SJSA1 (cell line): ENCODE results near the gene VMP1. TPM values are rescaled to one million over a fixed set of nuclear protein-coding genes. Genes with fewer than 3 reads are reported as not detected.
"Not testable (repeated sequence)": the region's sequence is repeated elsewhere in the genome, so short reads cannot be mapped to it uniquely, and the experiment has no call there.

ENCODE experiments used
- DNase-seq, 2 experiments: peaks; one replicate each; pipeline ENCODE4 v3.0.0-alpha.2; 2015 to 2020; ENCODE audit warnings: low spot score in 2 of 2, low read depth in 1 of 2
- H3K27ac ChIP-seq: fragments of 250-450 bp; sonication (Bioruptor Pico); 2 replicates; pipeline ENCODE4 v1.5.1; 2020; ENCODE audit warnings: mild to moderate bottlenecking, moderate library complexity
- H3K27me3 ChIP-seq: fragments of 250-450 bp; sonication (Bioruptor Pico); replicated peaks from 2 replicates; pipeline ENCODE4 v1.5.1; 2020; ENCODE audit warnings: mild to moderate bottlenecking, moderate library complexity
- H3K36me3 ChIP-seq: fragments of 250-450 bp; sonication (Bioruptor Pico); 2 replicates; pipeline ENCODE4 v1.5.1; 2020; ENCODE audit warnings: mild to moderate bottlenecking
- H3K4me1 ChIP-seq: fragments of 250-450 bp; sonication (Bioruptor Pico); replicated peaks from 2 replicates; pipeline ENCODE4 v1.6.1; 2021; ENCODE audit warnings: mild to moderate bottlenecking
- H3K4me3 ChIP-seq: fragments of 250-450 bp; sonication (Bioruptor Pico); 2 replicates; pipeline ENCODE4 v1.5.1; 2020; ENCODE audit warnings: mild to moderate bottlenecking
- H3K9me3 ChIP-seq: fragments of 250-450 bp; sonication (Bioruptor Pico); replicated peaks from 2 replicates; pipeline ENCODE4 v1.5.1; 2020; ENCODE audit warnings: mild to moderate bottlenecking
- total RNA-seq: library from RNA; depleted of rRNA; stranded (reverse); fragments of >200 nt; shearing (Covaris generic); gene quantifications from 2 replicates; pipeline ENCODE4 v1.2.3, GENCODE V29; 2014

The VMP1 gene
- total RNA-seq, 1 experiment from 2014 or later: 228 TPM

- H3K36me3 ChIP-seq: no peaks in the 10 kb centered on the region
- H3K9me3 ChIP-seq: no peaks in the 10 kb centered on the region
- peak overlapping the region; percentile 98 for H3K27ac ChIP-seq
- DNase-seq: peak; percentile 97
- H3K4me3 ChIP-seq: no peak overlapping the region
- H3K27me3 ChIP-seq: no peaks in the 10 kb centered on the region
- H3K4me1 ChIP-seq: peaks cover 68% of the 10 kb centered on the region
Measured at GRCh38 chr17:59853168-59853918, 145.9 kb downstream of the VMP1 start.

GRCh38 chr17:59853919-59854729, 146.7 kb downstream of the VMP1 start:
- H3K27me3 ChIP-seq, H3K4me3 ChIP-seq, H3K9me3 ChIP-seq, H3K36me3 ChIP-seq: not testable (repeated sequence)
- peak in 1 of 2 experiments; percentile 64 for DNase-seq
- H3K4me1 ChIP-seq: peaks cover 76% of the 10 kb centered on the region
- H3K27ac ChIP-seq: peak overlapping the region; percentile 98

- peaks cover 77% of the 10 kb centered on the region for H3K4me1 ChIP-seq
- no peaks in the 10 kb centered on the region for H3K27me3 ChIP-seq
- peak overlapping the region; percentile 98 for H3K27ac ChIP-seq
- no peak overlapping the region for H3K4me3 ChIP-seq
- H3K9me3 ChIP-seq: no peaks in the 10 kb centered on the region
- peaks cover 8% of the 10 kb centered on the region for H3K36me3 ChIP-seq
- DNase-seq: peak in 1 of 2 experiments; percentile 22
Measured at GRCh38 chr17:59856859-59857794, 149.7 kb downstream of the VMP1 start.

- Histone ChIP-seq H3K27me3 (no peaks in the 10 kb centered on the region), H3K27ac (peak overlapping the region; percentile 49), H3K9me3 (no peaks in the 10 kb centered on the region), H3K4me1 (peaks cover 66% of the 10 kb centered on the region), H3K4me3 (no peak overlapping the region), H3K36me3 (peaks cover 12% of the 10 kb centered on the region)
- DNase-seq: peak in 1 of 2 experiments; percentile 34
Measured at GRCh38 chr17:59858167-59858816, 150.8 kb downstream of the VMP1 start.

- Histone ChIP-seq H3K4me3 (no peak overlapping the region), H3K27me3 (no peaks in the 10 kb centered on the region), H3K27ac (peak overlapping the region; percentile 49), H3K36me3 (peaks cover 13% of the 10 kb centered on the region), H3K4me1 (peaks cover 59% of the 10 kb centered on the region), H3K9me3 (no peaks in the 10 kb centered on the region)
- DNase-seq: no peak
Measured at GRCh38 chr17:59858932-59859331, 151.5 kb downstream of the VMP1 start.

GRCh38 chr17:59859444-59860025, 152.1 kb downstream of the VMP1 start:
- Histone ChIP-seq H3K4me3 (no peak overlapping the region), H3K4me1 (peaks cover 53% of the 10 kb centered on the region), H3K36me3 (peaks cover 13% of the 10 kb centered on the region), H3K27ac (peak overlapping the region; percentile 18), H3K27me3 (no peaks in the 10 kb centered on the region), H3K9me3 (no peaks in the 10 kb centered on the region)
- DNase-seq: peak in 1 of 2 experiments; percentile 72

GRCh38 chr17:59863616-59864015, 156.2 kb downstream of the VMP1 start:
- H3K27me3 ChIP-seq: no peaks in the 10 kb centered on the region
- H3K4me1 ChIP-seq: peaks cover 20% of the 10 kb centered on the region
- DNase-seq: no peak
- H3K4me3 ChIP-seq: no peak overlapping the region
- H3K9me3 ChIP-seq: no peaks in the 10 kb centered on the region
- H3K27ac ChIP-seq: no peak overlapping the region
- H3K36me3 ChIP-seq: peaks cover 26% of the 10 kb centered on the region

- no peak overlapping the region for H3K27ac ChIP-seq
- no peaks in the 10 kb centered on the region for H3K9me3 ChIP-seq
- H3K36me3 ChIP-seq: peaks cover 20% of the 10 kb centered on the region
- H3K4me3 ChIP-seq: no peak overlapping the region
- no peaks in the 10 kb centered on the region for H3K4me1 ChIP-seq
- no peak for DNase-seq
- no peaks in the 10 kb centered on the region for H3K27me3 ChIP-seq
Measured at GRCh38 chr17:59869941-59870218, 162.4 kb downstream of the VMP1 start.

- H3K4me1 ChIP-seq: no peaks in the 10 kb centered on the region
- no peak overlapping the region for H3K4me3 ChIP-seq
- no peak overlapping the region for H3K27ac ChIP-seq
- H3K9me3 ChIP-seq: no peaks in the 10 kb centered on the region
- DNase-seq: no peak
- peaks cover 19% of the 10 kb centered on the region for H3K36me3 ChIP-seq
- no peaks in the 10 kb centered on the region for H3K27me3 ChIP-seq
Measured at GRCh38 chr17:59870482-59870881, 163.0 kb downstream of the VMP1 start.

- H3K4me3 ChIP-seq: no peak overlapping the region
- H3K36me3 ChIP-seq: peaks cover 28% of the 10 kb centered on the region
- no peak overlapping the region for H3K27ac ChIP-seq
- no peaks in the 10 kb centered on the region for H3K27me3 ChIP-seq
- H3K4me1 ChIP-seq: no peaks in the 10 kb centered on the region
- no peak for DNase-seq
- H3K9me3 ChIP-seq: no peaks in the 10 kb centered on the region
Measured at GRCh38 chr17:59872351-59872750, 164.9 kb downstream of the VMP1 start.

- H3K4me1 ChIP-seq, H3K27ac ChIP-seq, H3K4me3 ChIP-seq, H3K27me3 ChIP-seq, DNase-seq, H3K9me3 ChIP-seq: not testable (repeated sequence)
- H3K36me3 ChIP-seq: peaks cover 36% of the 10 kb centered on the region
Measured at GRCh38 chr17:59873414-59873813, 166.0 kb downstream of the VMP1 start.

GRCh38 chr17:59874376-59874775, 166.9 kb downstream of the VMP1 start:
- peaks cover 41% of the 10 kb centered on the region for H3K36me3 ChIP-seq
- H3K9me3 ChIP-seq: no peaks in the 10 kb centered on the region
- no peaks in the 10 kb centered on the region for H3K4me1 ChIP-seq
- no peaks in the 10 kb centered on the region for H3K27me3 ChIP-seq
- H3K4me3 ChIP-seq: no peak overlapping the region
- no peak for DNase-seq
- no peak overlapping the region for H3K27ac ChIP-seq

- Histone ChIP-seq H3K9me3 (no peaks in the 10 kb centered on the region), H3K36me3 (peaks cover 46% of the 10 kb centered on the region), H3K27me3 (no peaks in the 10 kb centered on the region), H3K27ac (no peak overlapping the region), H3K4me3 (no peak overlapping the region), H3K4me1 (no peaks in the 10 kb centered on the region)
- no peak for DNase-seq
Measured at GRCh38 chr17:59876107-59876506, 168.7 kb downstream of the VMP1 start.
